Fibroblast of lung (primary cell): ENCODE data around the gene AMN.

Source experiments
- CTCF ChIP-seq, 2 donors: IDR thresholded peaks in 1 of 2; conservative IDR thresholded peaks in 1 of 2; 1 replicate in 1 of 2; 2 replicates in 1 of 2; pipeline ENCODE4 v1.5.1; 2011 to 2012; ENCODE audit warnings: low read length in 2 of 2, control low read depth in 1 of 2, inconsistent platforms in 1 of 2, low read depth in 1 of 2, mild to moderate bottlenecking in 1 of 2
- EZH2 ChIP-seq: IDR thresholded peaks from 2 replicates; pipeline ENCODE4 v1.5.1; 2012; ENCODE audit warnings: low read length, control low read depth, mild to moderate bottlenecking; ENCODE audit errors: missing control alignments

GRCh38 chr14:102917056-102917385, 5.4 kb upstream of the AMN start:
- TF ChIP-seq CTCF (conservative IDR thresholded peaks at IDR 0.05 in 1 of 2, IDR thresholded peaks at IDR 0.05 in 1 of 2; ENCODE audit: low read depth in 1 of 2, low read length in 2 of 2) (no peak), EZH2 (no peak)
